Prostate gland (tissue), 2 donors: ENCODE results near the gene DDTL. TPM values are rescaled to one million over a fixed set of nuclear protein-coding genes. Genes with fewer than 3 reads are reported as not detected.

Experiments
- DNase-seq: peaks from one replicate; pipeline ENCODE4 v3.0.0-alpha.2; 2019; ENCODE audit warnings: low spot score
- H3K27ac ChIP-seq, 2 donors: fragments of 200-600 bp; sonication (generic); 2 replicates each; pipeline ENCODE4 v1.5.1; 2017 to 2019
- H3K27me3 ChIP-seq: fragments of 200-600 bp; sonication (generic); replicated peaks from 2 replicates; pipeline ENCODE4 v1.5.1; 2019; ENCODE audit not compliant: insufficient read depth
- H3K36me3 ChIP-seq, 2 donors: fragments of 200-600 bp; sonication (generic); 1 replicate in 1 of 2; 2 replicates in 1 of 2; pipeline versions ENCODE4 v1.5.1 to v1.8.1; 2017 to 2019
- H3K4me1 ChIP-seq: fragments of 200-600 bp; sonication (generic); replicated peaks from 2 replicates; pipeline ENCODE4 v1.5.1; 2019
- H3K4me3 ChIP-seq, 2 donors: fragments of 200-600 bp; sonication (generic); 2 replicates each; pipeline ENCODE4 v1.5.1; 2017 to 2019
- H3K9me3 ChIP-seq: fragments of 200-600 bp; sonication (generic); 2 replicates; pipeline ENCODE4 v1.5.1; 2017
- CTCF ChIP-seq, 4 experiments: fragments of 200-600 bp in 2 of 4; fragments of 450-650 bp in 2 of 4; sonication (generic) in 2 of 4; IDR thresholded peaks; 1 replicate in 3 of 4; 2 replicates in 1 of 4; pipeline ENCODE4 v1.5.1; 2016 to 2019; ENCODE audit warnings: antibody characterized with exemption in 4 of 4, mild to moderate bottlenecking in 2 of 4, moderate library complexity in 2 of 4
- POLR2A ChIP-seq: fragments of 450-650 bp; IDR thresholded peaks from one replicate; pipeline ENCODE4 v1.6.1; 2016; ENCODE audit warnings: antibody characterized with exemption, mild to moderate bottlenecking
- POLR2AphosphoS5 ChIP-seq: sonication (generic); formaldehyde crosslinking; IDR thresholded peaks from one replicate; pipeline ENCODE4 v1.6.1; 2017; ENCODE audit warnings: antibody characterized with exemption
- WGBS: methylation state at CpG from one replicate; pipeline ENCODE4 v1.1.5; 2018; 5-methylcytosine and 5-hydroxymethylcytosine counted together
- intact Hi-C: fragments of 100-400 bp; cut with DNase I; formaldehyde crosslinking; loops from one replicate; pipeline ENCODE4 v1.14.2; 2022
- total RNA-seq, 2 donors: library from RNA; depleted of rRNA; stranded (reverse); fragments of >200 nt; gene quantifications; one replicate each; pipeline ENCODE4 v1.1.0, GENCODE V29; 2016

Gene DDTL
- total RNA-seq, 2 donors from 2014 or later, result 2.2 TPM; not detected in 1

GRCh38 chr22:24008381-24009226, 41.9 kb downstream of the DDTL start:
- TF ChIP-seq POLR2A (no peak), POLR2AphosphoS5 (no peak), CTCF (IDR thresholded peaks at IDR 0.05) (no peak)
- intact Hi-C loops, result loop anchor here (5.0 kb wide), 1 partner anchor 149 kb away; no protein-coding TSS in a partner anchor
- Histone ChIP-seq H3K4me1 (no peaks in the 10 kb centered on the region), H3K9me3 (no peaks in the 10 kb centered on the region), H3K36me3 (no peaks in the 10 kb centered on the region), H3K27ac (no peak overlapping the region), H3K4me3 (no peak overlapping the region), H3K27me3 (no peaks in the 10 kb centered on the region)
- 81% methylated on average over 6 of the region's 6 CpGs for WGBS
- no peak for DNase-seq

DNA sequence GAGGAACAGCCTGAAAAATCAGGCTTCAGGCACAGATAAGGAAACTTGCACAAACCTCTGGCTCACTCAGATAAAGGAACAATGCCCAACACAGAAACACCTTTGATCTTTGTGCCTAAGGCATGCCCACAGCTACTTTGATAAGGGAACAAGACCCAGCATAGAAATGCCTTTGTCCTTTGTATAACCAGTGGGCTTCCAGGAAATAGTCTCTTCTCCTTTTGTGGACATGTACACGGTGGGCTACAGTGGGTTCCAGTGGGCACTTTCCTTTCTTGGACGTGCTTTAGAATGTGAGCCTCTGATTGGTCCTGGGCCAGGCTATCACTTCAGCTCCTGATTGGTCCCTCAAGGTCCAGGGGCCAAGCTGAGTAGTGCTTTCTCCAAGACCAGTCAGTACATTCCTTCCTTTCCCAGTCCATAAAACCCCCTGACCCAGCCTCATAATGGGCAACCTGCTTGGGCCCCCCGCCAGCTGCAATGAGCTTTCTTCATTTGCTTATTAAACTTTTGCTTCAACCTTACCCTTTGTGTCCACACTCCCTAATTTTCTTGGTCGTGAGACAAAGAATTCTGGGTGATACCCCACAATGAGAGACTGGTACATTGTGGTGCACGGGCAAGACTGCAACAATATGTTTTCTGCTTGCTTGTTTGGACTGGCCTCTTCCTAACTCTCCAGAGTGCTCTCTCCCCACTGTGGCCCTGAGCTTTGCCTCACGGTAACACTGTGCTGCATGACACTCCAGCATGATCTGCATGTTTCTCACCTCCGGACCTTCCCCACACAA, 42.7 kb downstream of the DDTL start:
- no peak for DNase-seq
- 88% methylated on average over 7 of the region's 7 CpGs for WGBS
- Histone ChIP-seq H3K36me3 (no peaks in the 10 kb centered on the region), H3K9me3 (no peaks in the 10 kb centered on the region), H3K27me3 (no peaks in the 10 kb centered on the region), H3K27ac (no peak overlapping the region), H3K4me1 (no peaks in the 10 kb centered on the region), H3K4me3 (no peak overlapping the region)
- intact Hi-C loops, result loop anchor here (5.0 kb wide), 1 partner anchor 148 kb away; no protein-coding TSS in a partner anchor
- TF ChIP-seq CTCF (IDR thresholded peaks at IDR 0.05) (no peak), POLR2AphosphoS5 (no peak), POLR2A (no peak)

DNA sequence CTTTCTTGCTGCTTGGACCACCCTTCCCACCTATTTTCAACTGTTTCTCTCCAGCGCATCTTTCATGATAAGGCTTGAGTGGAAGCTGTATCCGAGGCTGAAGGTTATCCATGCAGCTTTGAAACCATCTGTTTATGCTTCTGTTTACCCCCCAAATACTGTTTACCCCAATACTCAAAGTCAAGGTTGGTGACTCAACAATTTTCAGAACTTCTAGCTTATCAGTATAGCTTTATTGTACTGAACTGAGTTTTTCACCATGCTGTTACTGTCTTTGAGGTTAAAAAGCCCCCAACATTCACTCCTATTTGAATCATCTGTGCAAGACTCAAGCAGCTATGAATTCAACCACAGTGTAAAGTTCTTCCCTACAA, 43.3 kb downstream of the DDTL start:
- H3K36me3 ChIP-seq, result no peaks in the 10 kb centered on the region
- H3K27ac ChIP-seq, result no peak overlapping the region
- intact Hi-C loops, result no loop called here
- no peak for TF ChIP-seq CTCF (IDR thresholded peaks at IDR 0.05)
- no peak for TF ChIP-seq POLR2A
- no peak for TF ChIP-seq POLR2AphosphoS5
- H3K9me3 ChIP-seq, result no peaks in the 10 kb centered on the region
- H3K4me3 ChIP-seq, result no peak overlapping the region
- 91% methylated on average over 2 of the region's 2 CpGs for WGBS
- no peaks in the 10 kb centered on the region for H3K27me3 ChIP-seq
- H3K4me1 ChIP-seq, result no peaks in the 10 kb centered on the region
- no peak for DNase-seq

GRCh38 chr22:24011735-24012068, 45.0 kb downstream of the DDTL start:
- Histone ChIP-seq H3K4me1 (no peaks in the 10 kb centered on the region), H3K4me3 (peak overlapping the region; percentile 61 to 84), H3K36me3 (no peaks in the 10 kb centered on the region), H3K27ac (peak overlapping the region; percentile 28 to 66), H3K9me3 (no peaks in the 10 kb centered on the region), H3K27me3 (no peaks in the 10 kb centered on the region)
- 0% methylated on average over 10 of the region's 10 CpGs for WGBS
- no peak for DNase-seq
- intact Hi-C loops, result no loop called here
- TF ChIP-seq CTCF (IDR thresholded peaks at IDR 0.05), result no peak
- TF ChIP-seq POLR2AphosphoS5, result no peak
- no peak for TF ChIP-seq POLR2A
